GM12892 (cell line): ENCODE data around the gene CTNNBIP1.
A peak's percentile ranks its signal among the peaks of the same experiment; 100 is the strongest.
"Not testable (repeated sequence)": the region's sequence is repeated elsewhere in the genome, so short reads cannot be mapped to it uniquely, and the experiment has no call there.

ENCODE experiments used
- DNase-seq: peaks from one replicate; pipeline ENCODE4 v3.0.0; 2011; ENCODE audit not compliant: insufficient read length
- FAIRE-seq: peaks from 2 replicates; lab custom pipeline; 2011; peaks lifted over from hg19 to GRCh38; lab: Jason Lieb, UNC
- POLR2A ChIP-seq: IDR thresholded peaks from 2 replicates; pipeline ENCODE4 v1.6.1; 2011; ENCODE audit warnings: low read depth, low read length, control low read depth
- POLR2AphosphoS5 ChIP-seq: IDR thresholded peaks from 2 replicates; pipeline ENCODE4 v1.6.1; 2011; ENCODE audit warnings: low read depth, low read length, control low read depth
- TAF1 ChIP-seq: IDR thresholded peaks from 2 replicates; pipeline ENCODE4 v1.6.1; 2011; ENCODE audit warnings: low read depth, mild to moderate bottlenecking, control low read depth, low read length, borderline replicate concordance

Gene CTNNBIP1

GRCh38 chr1:9823693-9823942 is 86.5 kb downstream of the CTNNBIP1 start:
- DNase-seq, result no peak
- TF ChIP-seq TAF1 (no peak), POLR2AphosphoS5 (no peak), POLR2A (peak; percentile 59; the same call in 1 of the 2 replicates)
- FAIRE-seq, result no peak

GRCh38 chr1:9822897-9823692 is 87.0 kb downstream of the CTNNBIP1 start:
- peak; percentile 42 for FAIRE-seq
- no peak for DNase-seq
- TF ChIP-seq TAF1 (no peak), POLR2AphosphoS5 (no peak), POLR2A (no peak)

GRCh38 chr1:9822490-9822889 is 87.6 kb downstream of the CTNNBIP1 start:
- TF ChIP-seq POLR2A, result no peak
- no peak for TF ChIP-seq TAF1
- no peak for DNase-seq
- peak; percentile 82 for FAIRE-seq

- no peak for DNase-seq
- FAIRE-seq, result no peak
- TF ChIP-seq POLR2AphosphoS5, result no peak
- TF ChIP-seq POLR2A, result no peak
- no peak for TF ChIP-seq TAF1
Observed at GRCh38 chr1:9821710-9822109, 88.4 kb downstream of the CTNNBIP1 start.

GRCh38 chr1:9820521-9820920 is 89.5 kb downstream of the CTNNBIP1 start:
- FAIRE-seq (no peak), DNase-seq (no peak)
- no peak for TF ChIP-seq POLR2A
- TF ChIP-seq TAF1, result no peak
- no peak for TF ChIP-seq POLR2AphosphoS5

DNA sequence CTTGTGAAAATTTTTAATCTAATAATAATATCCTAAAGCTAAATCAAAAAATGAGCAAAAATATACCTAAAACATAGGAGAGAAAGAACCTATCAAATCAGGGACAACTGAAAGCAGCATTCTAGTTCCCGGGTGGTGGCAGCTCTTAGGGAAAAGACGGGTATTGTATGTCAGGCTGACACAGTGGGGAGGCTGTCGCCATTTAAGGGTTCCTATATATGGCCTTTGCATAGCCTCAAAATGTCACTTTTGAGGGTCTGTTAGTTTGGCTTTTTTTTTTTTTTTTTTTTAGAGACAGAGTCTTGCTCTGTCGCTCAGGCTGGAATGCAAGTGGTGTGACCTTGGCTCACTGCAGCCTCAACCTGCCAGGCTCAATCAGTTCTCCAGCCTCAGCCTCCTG is 92.3 kb downstream of the CTNNBIP1 start:
- no peak for TF ChIP-seq POLR2AphosphoS5
- TF ChIP-seq TAF1, result no peak
- no peak for TF ChIP-seq POLR2A
- no peak for DNase-seq
- FAIRE-seq, result no peak

GRCh38 chr1:9816199-9816598 is 93.9 kb downstream of the CTNNBIP1 start:
- no peak for DNase-seq
- TF ChIP-seq POLR2AphosphoS5 (no peak), POLR2A (no peak), TAF1 (no peak)
- FAIRE-seq, result no peak

DNA sequence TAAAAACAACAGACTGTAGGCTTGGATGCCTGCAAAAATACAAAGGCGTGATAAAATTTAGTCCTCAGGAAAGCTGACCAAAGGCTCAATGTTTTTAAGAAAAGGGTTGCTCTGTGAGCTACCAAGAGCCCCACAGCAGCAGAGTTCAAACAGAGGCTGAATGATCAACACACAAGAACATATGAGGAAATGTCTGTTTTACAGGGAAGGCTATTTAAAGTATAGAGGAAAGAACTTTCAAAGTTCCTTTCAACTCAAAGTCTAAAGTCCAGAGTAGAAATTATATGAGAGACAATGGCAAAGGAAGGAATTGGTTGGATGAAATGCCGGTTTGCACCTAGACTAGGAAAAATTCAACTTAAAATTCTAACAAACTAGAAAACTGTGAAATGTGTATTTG is 94.9 kb downstream of the CTNNBIP1 start:
- TF ChIP-seq POLR2AphosphoS5, result no peak
- no peak for TF ChIP-seq TAF1
- DNase-seq (no peak), FAIRE-seq (no peak)

DNA sequence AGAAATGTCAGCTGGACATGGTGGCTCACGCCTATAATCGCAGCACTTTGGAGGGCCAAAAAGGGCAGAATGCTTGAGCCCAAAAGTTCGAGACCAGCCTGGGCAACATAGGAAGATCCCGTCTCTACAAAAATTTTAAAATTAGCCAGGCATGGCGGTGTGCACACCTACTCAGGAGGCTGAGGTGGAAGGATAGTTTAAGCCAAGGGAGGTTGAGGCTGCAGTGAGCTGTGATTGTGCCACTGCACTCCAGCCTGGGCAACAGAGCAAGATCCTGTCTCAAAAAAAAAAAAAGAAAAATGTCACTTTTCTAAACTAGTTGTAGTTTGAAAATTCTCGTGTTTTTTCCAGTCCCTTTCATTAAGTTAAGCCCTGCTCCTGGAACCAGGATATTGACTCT is 95.5 kb downstream of the CTNNBIP1 start:
- DNase-seq, result no peak
- no peak for FAIRE-seq
- TF ChIP-seq TAF1 (no peak), POLR2A (no peak)

DNA sequence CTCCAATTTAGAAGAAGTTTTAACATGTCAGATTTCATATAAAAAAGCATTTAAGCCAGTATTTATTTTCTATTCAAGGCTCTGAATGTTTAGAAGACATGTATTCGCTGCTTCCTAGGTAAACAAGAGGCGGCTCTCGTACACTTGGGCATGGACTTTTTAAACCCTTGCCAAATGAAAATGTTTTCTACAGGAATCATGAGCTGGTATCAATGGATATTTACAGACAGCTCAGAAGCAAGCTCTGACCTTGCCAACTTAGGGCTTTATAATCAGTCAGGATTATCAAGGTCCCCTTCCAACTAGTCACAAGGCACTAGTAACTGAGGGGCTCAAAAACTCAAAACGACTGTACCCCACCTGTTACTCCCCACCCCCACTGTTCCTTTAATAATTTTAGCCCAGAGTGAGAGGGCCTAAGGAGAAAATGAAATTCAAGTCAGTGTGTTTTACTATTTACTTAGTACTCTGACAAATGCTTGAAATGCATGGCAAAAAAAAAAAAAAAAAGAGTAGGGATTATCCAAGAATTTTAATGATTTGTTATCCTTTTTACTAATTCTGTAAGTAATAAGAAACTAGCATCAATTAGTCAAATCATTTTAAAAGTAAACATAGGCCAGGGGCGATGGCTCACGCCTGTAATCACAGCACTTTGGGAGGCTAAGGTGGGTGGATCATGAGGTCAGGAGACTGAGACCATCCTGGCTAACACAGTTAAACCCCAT is 98.7 kb downstream of the CTNNBIP1 start:
- DNase-seq, result no peak
- no peak for FAIRE-seq
- TF ChIP-seq POLR2A (no peak), POLR2AphosphoS5 (no peak), TAF1 (no peak)

- FAIRE-seq (no peak), DNase-seq (no peak)
- no peak for TF ChIP-seq POLR2AphosphoS5
- TF ChIP-seq POLR2A, result no peak
- TF ChIP-seq TAF1, result no peak
Observed at GRCh38 chr1:9809100-9809510, 101.0 kb downstream of the CTNNBIP1 start.

DNA sequence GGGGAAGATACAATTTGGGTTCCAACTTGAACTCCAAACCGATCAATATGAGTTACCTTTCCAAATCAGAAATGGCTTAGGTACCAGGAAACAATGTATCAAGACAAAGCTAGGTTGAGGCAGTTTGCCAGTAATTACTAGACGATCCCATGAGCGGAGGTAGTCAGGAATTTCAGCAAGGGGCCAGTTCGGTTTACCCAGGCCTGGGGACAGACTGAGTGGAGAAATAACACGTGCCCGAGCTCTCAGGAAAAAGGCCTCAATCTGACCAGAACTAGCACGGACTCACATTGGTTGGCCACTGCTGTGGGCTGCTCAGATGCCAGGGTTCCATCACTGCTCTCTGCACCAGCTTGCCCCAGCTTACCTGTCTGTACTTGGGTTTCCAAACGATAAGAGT is 101.6 kb downstream of the CTNNBIP1 start:
- FAIRE-seq, result no peak
- TF ChIP-seq POLR2AphosphoS5 (no peak), POLR2A (no peak), TAF1 (no peak)

GRCh38 chr1:9807541-9807940 is 102.5 kb downstream of the CTNNBIP1 start:
- FAIRE-seq, result no peak
- no peak for DNase-seq
- TF ChIP-seq TAF1, result no peak

More for the DNA sequence above, 101.6 kb downstream of the CTNNBIP1 start:
- no peak for DNase-seq

- not testable (repeated sequence) for FAIRE-seq, DNase-seq
Observed at GRCh38 chr1:9805972-9806371, 104.1 kb downstream of the CTNNBIP1 start.
